Measurements from ENCODE around the gene TRIM9. TPM values are rescaled to one million over a fixed set of nuclear protein-coding genes. Genes with fewer than 3 reads are reported as not detected.

Gene TRIM9
- total RNA-seq, 1 experiment from 2014 or later = 2.6 TPM

DNA sequence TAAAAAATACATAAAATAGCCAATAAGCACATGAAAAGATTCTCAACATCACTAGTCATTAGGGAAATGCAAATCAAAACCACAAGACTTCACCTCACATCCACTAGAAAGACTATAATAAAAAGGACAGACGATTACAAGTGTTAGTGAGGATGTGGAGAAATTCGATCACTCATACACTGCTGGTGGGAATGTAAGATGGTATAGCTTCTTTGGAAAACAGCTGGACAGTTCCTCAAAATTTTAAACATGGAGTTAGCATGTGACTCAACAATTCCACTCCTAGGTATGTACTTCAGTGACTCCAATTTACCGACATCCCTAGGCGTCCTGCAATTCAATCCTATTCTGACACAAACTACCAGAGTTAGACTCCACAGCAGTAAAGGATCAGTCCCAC, 13.7 kb downstream of the TRIM9 start:
- no peaks in the 10 kb centered on the region for H3K79me2 ChIP-seq (ENCODE audit: low read length)
- DNase-seq = no peak

GRCh38 chr14:51080645-51081044, 14.3 kb downstream of the TRIM9 start:
- no TSS peak for BruUV-seq (replicated peaks)
- Histone ChIP-seq H3K79me2 (ENCODE audit: low read length) (no peaks in the 10 kb centered on the region), H3K36me3 (ENCODE audit: low read depth, low read length) (no peaks in the 10 kb centered on the region), H3K4me2 (ENCODE audit: low read length) (no peak overlapping the region), H4K20me1 (ENCODE audit: low read length) (no peaks in the 10 kb centered on the region), H3K9ac (ENCODE audit: low read length) (no peak overlapping the region), H3K9me3 (ENCODE audit: low read length) (no peaks in the 10 kb centered on the region), H3K27ac (ENCODE audit: low read length) (no peak overlapping the region), H3K4me3 (ENCODE audit: low read length) (no peak overlapping the region), H2AFZ (ENCODE audit: low read length) (no peak overlapping the region), H3K4me1 (ENCODE audit: insufficient read depth, low read length) (peaks cover 9% of the 10 kb centered on the region), H3F3A (ENCODE audit: low read length, unreplicated experiment) (no peaks in the 10 kb centered on the region), H3K9me2 (replicated peaks; ENCODE audit: low read length) (no peaks in the 10 kb centered on the region), H3K27me3 (ENCODE audit: low read length) (no peaks in the 10 kb centered on the region)
- POLR2A ChIA-PET (ENCODE audit: unreplicated experiment) = no interaction called here
- intact Hi-C loops (cut with micrococcal nuclease) = no loop called here
- DNase-seq (no peak), ATAC-seq (no peak)
- CTCF ChIA-PET = no interaction called here
- TF ChIP-seq EZH2 (IDR thresholded peaks at IDR 0.05; ENCODE audit: low read length, unreplicated experiment) = no peak
- TF ChIP-seq, protein P1, sequence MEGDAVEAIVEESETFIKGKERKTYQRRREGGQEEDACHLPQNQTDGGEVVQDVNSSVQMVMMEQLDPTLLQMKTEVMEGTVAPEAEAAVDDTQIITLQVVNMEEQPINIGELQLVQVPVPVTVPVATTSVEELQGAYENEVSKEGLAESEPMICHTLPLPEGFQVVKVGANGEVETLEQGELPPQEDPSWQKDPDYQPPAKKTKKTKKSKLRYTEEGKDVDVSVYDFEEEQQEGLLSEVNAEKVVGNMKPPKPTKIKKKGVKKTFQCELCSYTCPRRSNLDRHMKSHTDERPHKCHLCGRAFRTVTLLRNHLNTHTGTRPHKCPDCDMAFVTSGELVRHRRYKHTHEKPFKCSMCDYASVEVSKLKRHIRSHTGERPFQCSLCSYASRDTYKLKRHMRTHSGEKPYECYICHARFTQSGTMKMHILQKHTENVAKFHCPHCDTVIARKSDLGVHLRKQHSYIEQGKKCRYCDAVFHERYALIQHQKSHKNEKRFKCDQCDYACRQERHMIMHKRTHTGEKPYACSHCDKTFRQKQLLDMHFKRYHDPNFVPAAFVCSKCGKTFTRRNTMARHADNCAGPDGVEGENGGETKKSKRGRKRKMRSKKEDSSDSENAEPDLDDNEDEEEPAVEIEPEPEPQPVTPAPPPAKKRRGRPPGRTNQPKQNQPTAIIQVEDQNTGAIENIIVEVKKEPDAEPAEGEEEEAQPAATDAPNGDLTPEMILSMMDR (conservative IDR thresholded peaks at IDR 0.05; ENCODE audit: low read depth, low read length) = no peak
- no peak for TF ChIP-seq EZH2phosphoT487 (IDR thresholded peaks at IDR 0.05; ENCODE audit: borderline replicate concordance, low read length)

More for the DNA sequence above, 13.7 kb downstream of the TRIM9 start:
- H3K9me3 ChIP-seq (ENCODE audit: low read length) = no peaks in the 10 kb centered on the region
- H3K4me3 ChIP-seq (ENCODE audit: low read length) = no peak overlapping the region
- peaks cover 9% of the 10 kb centered on the region for H3K4me1 ChIP-seq (ENCODE audit: insufficient read depth, low read length)
- no peaks in the 10 kb centered on the region for H4K20me1 ChIP-seq (ENCODE audit: low read length)
- BruUV-seq (replicated peaks) = no TSS peak
- H3K27me3 ChIP-seq (ENCODE audit: low read length) = no peaks in the 10 kb centered on the region
- H3K9me2 ChIP-seq (replicated peaks; ENCODE audit: low read length) = no peaks in the 10 kb centered on the region
- ChIA-PET POLR2A (ENCODE audit: unreplicated experiment) (no interaction called here), CTCF (no interaction called here)
- H3F3A ChIP-seq (ENCODE audit: low read length, unreplicated experiment) = no peaks in the 10 kb centered on the region
- H3K36me3 ChIP-seq (ENCODE audit: low read depth, low read length) = no peaks in the 10 kb centered on the region
- H3K9ac ChIP-seq (ENCODE audit: low read length) = no peak overlapping the region
- H3K4me2 ChIP-seq (ENCODE audit: low read length) = no peak overlapping the region
- intact Hi-C loops (cut with micrococcal nuclease) = no loop called here
- TF ChIP-seq, protein P1 (conservative IDR thresholded peaks at IDR 0.05; ENCODE audit: low read depth, low read length) = no peak
- TF ChIP-seq EZH2phosphoT487 (IDR thresholded peaks at IDR 0.05; ENCODE audit: borderline replicate concordance, low read length) = no peak
- H3K27ac ChIP-seq (ENCODE audit: low read length) = no peak overlapping the region
- H2AFZ ChIP-seq (ENCODE audit: low read length) = no peak overlapping the region
- no peak for ATAC-seq

GRCh38 chr14:51079489-51079888, 15.4 kb downstream of the TRIM9 start:
- DNase-seq (no peak), ATAC-seq (no peak)
- Histone ChIP-seq H2AFZ (ENCODE audit: low read length) (no peak overlapping the region), H3K4me2 (ENCODE audit: low read length) (no peak overlapping the region), H3K4me1 (ENCODE audit: insufficient read depth, low read length) (peaks cover 9% of the 10 kb centered on the region), H3F3A (ENCODE audit: low read length, unreplicated experiment) (no peaks in the 10 kb centered on the region), H3K9me3 (ENCODE audit: low read length) (no peaks in the 10 kb centered on the region), H4K20me1 (ENCODE audit: low read length) (no peaks in the 10 kb centered on the region), H3K27me3 (ENCODE audit: low read length) (no peaks in the 10 kb centered on the region), H3K4me3 (ENCODE audit: low read length) (no peak overlapping the region), H3K36me3 (ENCODE audit: low read depth, low read length) (no peaks in the 10 kb centered on the region), H3K79me2 (ENCODE audit: low read length) (no peaks in the 10 kb centered on the region), H3K27ac (ENCODE audit: low read length) (no peak overlapping the region), H3K9me2 (replicated peaks; ENCODE audit: low read length) (no peaks in the 10 kb centered on the region), H3K9ac (ENCODE audit: low read length) (no peak overlapping the region)
- no TSS peak for BruUV-seq (replicated peaks)
- intact Hi-C loops (cut with micrococcal nuclease) = no loop called here
- TF ChIP-seq EZH2 (IDR thresholded peaks at IDR 0.05; ENCODE audit: low read length, unreplicated experiment) = no peak
- TF ChIP-seq, protein P1 (conservative IDR thresholded peaks at IDR 0.05; ENCODE audit: low read depth, low read length) = no peak
- no peak for TF ChIP-seq EZH2phosphoT487 (IDR thresholded peaks at IDR 0.05; ENCODE audit: borderline replicate concordance, low read length)
- ChIA-PET CTCF (no interaction called here), POLR2A (ENCODE audit: unreplicated experiment) (no interaction called here)
